ENCODE data around the gene EDEM3.

GRCh38 chr1:184705271-184705670 lies 49.4 kb downstream of the EDEM3 start:
- no peak for TF ChIP-seq SIN3A (IDR thresholded peaks at IDR 0.05; ENCODE audit: borderline replicate concordance, insufficient read depth, low read length)
- TF ChIP-seq POLR2AphosphoS5 (IDR thresholded peaks at IDR 0.05; ENCODE audit: low read depth, low read length) = no peak
- no peak for TF ChIP-seq REST (IDR thresholded peaks at IDR 0.05; ENCODE audit: insufficient read depth in 1 of 2, low read depth in 2 of 2, low read length in 2 of 2)
- no peak for TF ChIP-seq TAF1 (IDR thresholded peaks at IDR 0.05; ENCODE audit: borderline replicate concordance, insufficient read depth, low read length)
- TF ChIP-seq FOXP2 (optimal IDR thresholded peaks at IDR 0.05; ENCODE audit: borderline replicate concordance, extremely low read depth, extremely low read length, insufficient read depth) = no peak
